GM12891 (cell line): ENCODE results near the gene PDE4DIP.
"Not testable (repeated sequence)": the region's sequence is repeated elsewhere in the genome, so short reads cannot be mapped to it uniquely, and the experiment has no call there.

Experiments
- POLR2A ChIP-seq: IDR thresholded peaks from 2 replicates; pipeline ENCODE4 v1.6.1; 2011; ENCODE audit warnings: low read depth, low read length, control low read depth
- POLR2AphosphoS5 ChIP-seq: IDR thresholded peaks from 2 replicates; pipeline ENCODE4 v1.6.1; 2011; ENCODE audit warnings: low read depth, low read length, control low read depth

DNA sequence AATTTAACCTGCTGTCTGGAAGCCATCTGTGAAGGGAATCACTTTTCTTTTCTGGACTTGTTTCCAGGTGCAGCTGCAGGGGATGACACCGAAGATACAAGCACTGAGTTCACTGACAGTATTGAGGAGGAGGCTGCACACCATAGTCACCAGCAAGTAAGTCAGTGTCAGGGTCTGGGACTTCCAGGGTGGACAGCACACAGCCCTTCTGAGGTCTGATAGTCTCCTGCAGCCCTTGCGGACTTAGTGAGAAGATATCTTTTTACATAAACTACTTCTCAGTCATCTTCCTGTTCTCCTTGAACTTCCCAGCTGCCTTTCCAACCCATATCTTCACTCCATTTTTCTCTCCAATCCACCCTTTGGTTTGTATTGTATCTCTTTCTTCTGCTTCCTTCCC, 147.6 kb downstream of the PDE4DIP start:
- TF ChIP-seq POLR2A, POLR2AphosphoS5: not testable (repeated sequence)
